ENCODE results near the gene SETBP1.

SETBP1 gene

GRCh38 chr18:44754567-44754966 is 73.9 kb downstream of the SETBP1 start:
- in situ Hi-C loops (cut with MboI; ENCODE audit: low sequenced_read_pairs), result no loop called here

DNA sequence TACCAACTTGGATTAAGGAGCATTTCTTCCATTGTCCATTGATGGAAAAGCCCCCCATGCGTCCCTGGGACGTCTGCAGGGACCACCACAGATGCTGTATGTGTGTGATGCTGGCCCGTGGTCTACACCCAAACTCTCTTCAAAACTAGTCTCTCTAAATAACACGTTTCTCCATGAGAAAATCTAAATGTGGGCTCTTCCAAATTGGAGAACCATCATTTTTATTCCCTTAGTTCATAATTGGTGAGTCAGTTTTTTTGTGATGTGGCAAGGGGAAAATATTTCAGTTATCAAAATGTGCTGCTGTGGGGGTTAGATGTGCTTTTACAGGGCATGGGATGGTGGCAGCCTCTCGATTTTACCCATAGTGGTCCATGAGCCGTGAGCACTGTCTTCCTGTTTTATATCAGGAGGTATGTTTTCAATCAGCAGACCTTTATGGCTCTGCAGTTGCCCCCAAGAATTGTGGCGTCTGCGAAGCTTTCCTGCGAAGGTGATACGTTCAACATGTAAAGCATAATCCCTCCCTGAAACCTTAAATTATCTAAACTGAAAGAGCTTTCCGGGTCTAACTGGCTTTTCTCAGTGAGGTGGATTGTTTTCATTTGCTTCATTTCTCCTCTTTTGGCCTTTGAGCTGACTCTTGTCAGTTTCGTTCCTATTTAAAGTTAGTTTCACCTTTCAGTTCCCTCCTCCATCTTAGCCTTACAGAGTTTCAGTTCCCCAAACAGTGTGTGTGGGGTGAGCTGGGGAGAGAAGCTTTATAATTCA is 78.4 kb downstream of the SETBP1 start:
- in situ Hi-C loops (cut with MboI; ENCODE audit: low sequenced_read_pairs), result no loop called here

DNA sequence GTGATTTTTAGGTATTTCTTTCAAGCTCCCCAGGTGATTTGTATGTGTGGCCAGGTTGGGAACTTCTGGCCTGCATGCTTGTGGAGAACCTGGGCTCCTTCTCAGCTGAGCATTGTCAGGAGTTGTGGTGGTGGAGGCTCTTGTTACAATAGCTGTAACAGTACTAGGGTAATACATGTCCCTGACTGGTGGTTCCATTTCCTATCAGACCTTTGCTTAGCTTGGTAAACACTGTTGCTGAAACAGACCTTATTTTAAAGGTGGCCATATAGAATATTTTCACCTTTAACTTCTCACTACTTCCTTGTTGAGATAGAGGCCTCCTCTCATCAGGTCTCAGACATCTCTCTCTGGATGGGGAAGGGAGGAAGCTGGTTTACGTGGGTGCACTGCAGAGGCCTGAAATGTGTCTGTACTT is 79.2 kb downstream of the SETBP1 start:
- in situ Hi-C loops (cut with MboI; ENCODE audit: low sequenced_read_pairs), result no loop called here

- in situ Hi-C loops (cut with MboI; ENCODE audit: low sequenced_read_pairs), result no loop called here
Measured at GRCh38 chr18:44761812-44762211, 81.1 kb downstream of the SETBP1 start.

GRCh38 chr18:44763327-44763726 is 82.6 kb downstream of the SETBP1 start:
- in situ Hi-C loops (cut with MboI; ENCODE audit: low sequenced_read_pairs), result no loop called here

DNA sequence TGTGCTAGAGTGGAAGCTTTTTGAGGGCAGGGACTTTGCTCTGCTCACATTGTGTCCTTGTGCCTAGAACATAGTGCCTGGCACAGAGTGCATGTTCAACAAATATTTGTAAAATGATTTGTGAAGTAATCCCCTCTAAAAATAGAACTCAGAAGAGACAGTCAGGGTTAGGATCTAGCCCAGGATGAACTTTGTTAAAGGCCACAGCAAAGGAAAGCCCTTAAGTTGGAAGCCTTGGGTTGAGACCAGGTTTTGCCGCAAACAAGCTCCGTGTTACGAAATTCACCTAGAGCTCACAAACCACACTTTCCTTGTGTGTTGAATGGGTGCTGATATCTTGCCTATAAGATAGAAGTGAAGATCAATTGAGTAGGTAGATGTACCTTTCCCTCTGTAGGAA is 84.2 kb downstream of the SETBP1 start:
- in situ Hi-C loops (cut with MboI; ENCODE audit: low sequenced_read_pairs), result no loop called here

DNA sequence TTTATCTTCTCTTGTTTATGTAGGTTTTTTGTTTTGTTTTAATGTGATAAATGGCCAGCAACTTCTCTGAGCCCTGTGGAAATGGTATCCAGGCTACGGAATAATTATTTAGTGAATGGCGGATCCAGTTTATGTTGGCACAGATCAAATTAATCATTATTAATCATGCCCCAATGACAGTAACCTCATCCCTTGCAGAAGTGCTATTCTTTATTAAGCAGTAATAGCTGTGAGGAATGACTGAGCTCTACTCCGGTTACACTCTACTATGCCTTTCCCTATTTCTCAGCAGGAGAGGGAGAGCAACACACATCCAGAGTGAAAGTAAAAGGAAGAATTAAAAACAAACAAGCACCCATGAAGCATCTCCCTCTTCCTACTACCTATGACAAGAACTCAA is 84.8 kb downstream of the SETBP1 start:
- in situ Hi-C loops (cut with MboI; ENCODE audit: low sequenced_read_pairs), result no loop called here

- in situ Hi-C loops (cut with MboI; ENCODE audit: low sequenced_read_pairs), result no loop called here
Measured at GRCh38 chr18:44766450-44766849, 85.8 kb downstream of the SETBP1 start.

DNA sequence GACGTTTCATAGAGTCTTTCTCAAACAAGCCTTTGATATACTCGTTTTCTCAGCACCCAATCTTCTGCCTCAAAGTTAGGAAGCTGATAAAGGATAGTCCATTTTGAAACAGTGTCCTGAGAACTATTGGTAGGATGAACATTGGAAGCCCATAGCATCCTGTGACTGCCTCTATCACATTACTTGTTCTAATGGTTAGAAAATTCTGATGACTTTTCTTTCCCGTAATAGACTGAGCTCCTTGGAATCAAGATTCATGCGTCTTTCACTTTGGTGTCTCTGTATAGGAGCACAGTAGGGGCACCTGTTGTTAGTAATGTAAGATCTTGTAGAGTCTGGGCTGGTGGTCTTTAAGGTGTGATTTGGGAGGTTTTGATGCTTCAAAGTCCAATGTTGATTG is 87.1 kb downstream of the SETBP1 start:
- in situ Hi-C loops (cut with MboI; ENCODE audit: low sequenced_read_pairs), result no loop called here

DNA sequence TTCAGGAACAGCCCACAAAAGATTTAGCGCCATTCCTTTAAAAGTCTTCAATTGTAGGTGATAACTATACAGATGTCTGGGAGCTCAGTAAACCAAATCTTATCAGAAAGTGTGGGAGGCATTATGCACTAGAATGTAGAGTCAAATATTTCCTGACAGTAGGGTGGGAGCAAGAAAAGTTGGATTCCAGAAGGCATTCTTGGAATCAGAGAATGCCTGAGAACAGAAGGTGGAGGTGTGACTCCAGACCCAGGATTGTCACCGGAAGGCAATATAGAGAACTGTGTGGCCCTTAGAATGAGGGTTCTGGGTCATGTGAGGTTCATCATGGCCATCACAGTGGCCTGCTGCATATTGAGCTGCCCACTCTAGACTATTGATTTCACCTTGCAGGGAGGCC is 90.0 kb downstream of the SETBP1 start:
- in situ Hi-C loops (cut with MboI; ENCODE audit: low sequenced_read_pairs), result no loop called here

GRCh38 chr18:44771572-44771955 is 90.9 kb downstream of the SETBP1 start:
- in situ Hi-C loops (cut with MboI; ENCODE audit: low sequenced_read_pairs), result no loop called here

DNA sequence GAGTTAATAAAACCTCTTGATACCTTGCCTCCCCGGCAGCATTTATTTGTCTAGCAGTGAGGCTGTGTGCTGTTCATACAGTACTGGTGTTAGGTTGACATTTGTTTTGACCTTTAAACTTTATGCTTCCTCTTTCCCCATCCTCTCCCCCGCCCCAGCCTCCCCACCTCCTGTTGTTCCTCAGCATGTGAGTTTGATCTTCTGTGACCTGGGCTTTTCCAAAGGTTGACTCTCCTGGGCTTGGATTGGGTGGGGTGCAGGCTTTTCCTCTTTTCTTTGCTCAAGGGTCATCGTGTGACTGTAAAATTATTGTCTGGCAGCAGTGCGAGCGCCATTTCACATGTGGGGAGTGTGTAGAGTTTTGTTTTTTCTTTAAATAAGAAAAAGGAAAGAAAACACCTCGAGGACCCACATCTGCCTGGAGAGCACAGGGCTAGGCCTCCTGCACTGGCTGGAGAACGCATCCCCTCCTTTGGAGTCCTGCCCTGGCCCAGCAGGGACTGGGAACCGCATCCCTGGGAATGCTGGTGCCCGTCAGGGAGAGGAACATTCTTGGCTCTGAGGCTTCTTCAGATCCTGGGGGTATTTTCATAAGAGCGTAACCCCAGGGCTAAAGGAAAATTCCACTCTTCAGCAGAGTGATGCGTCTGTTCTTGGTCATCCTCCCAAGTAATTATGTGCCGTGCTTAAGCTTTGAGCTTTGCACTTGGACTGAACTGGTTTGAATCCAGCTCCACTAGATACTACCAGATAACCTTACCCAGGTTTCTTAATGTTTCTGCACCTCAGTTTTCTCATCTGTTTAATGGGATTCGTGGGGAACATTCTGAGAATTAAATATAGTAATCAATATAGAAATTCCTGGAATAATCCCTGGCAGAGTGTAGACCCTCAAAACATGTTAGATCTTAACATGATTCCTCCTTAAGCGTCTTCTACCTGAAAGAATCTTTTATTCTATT is 91.5 kb downstream of the SETBP1 start:
- in situ Hi-C loops (cut with MboI; ENCODE audit: low sequenced_read_pairs), result no loop called here

- in situ Hi-C loops (cut with MboI; ENCODE audit: low sequenced_read_pairs), result no loop called here
Measured at GRCh38 chr18:44773640-44774155, 93.0 kb downstream of the SETBP1 start.

DNA sequence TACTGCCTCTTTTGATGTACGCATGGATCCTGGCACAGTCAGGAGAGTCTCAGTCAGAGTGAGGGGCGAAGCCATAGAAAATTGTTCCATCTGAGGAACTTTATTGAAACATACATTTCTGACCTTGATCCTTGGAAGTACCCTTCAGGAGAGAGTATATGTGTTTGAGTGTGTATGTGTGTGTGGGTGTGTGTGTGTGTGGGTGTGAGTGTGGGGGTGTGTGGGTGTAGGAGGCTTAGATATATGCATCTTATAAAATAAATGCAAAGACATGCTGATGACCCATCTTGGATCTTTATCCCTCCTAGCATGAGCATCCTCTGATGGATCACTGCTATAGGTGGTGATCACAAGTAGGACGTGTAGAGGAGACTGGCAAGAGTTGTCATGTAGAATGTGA is 93.5 kb downstream of the SETBP1 start:
- in situ Hi-C loops (cut with MboI; ENCODE audit: low sequenced_read_pairs), result no loop called here

DNA sequence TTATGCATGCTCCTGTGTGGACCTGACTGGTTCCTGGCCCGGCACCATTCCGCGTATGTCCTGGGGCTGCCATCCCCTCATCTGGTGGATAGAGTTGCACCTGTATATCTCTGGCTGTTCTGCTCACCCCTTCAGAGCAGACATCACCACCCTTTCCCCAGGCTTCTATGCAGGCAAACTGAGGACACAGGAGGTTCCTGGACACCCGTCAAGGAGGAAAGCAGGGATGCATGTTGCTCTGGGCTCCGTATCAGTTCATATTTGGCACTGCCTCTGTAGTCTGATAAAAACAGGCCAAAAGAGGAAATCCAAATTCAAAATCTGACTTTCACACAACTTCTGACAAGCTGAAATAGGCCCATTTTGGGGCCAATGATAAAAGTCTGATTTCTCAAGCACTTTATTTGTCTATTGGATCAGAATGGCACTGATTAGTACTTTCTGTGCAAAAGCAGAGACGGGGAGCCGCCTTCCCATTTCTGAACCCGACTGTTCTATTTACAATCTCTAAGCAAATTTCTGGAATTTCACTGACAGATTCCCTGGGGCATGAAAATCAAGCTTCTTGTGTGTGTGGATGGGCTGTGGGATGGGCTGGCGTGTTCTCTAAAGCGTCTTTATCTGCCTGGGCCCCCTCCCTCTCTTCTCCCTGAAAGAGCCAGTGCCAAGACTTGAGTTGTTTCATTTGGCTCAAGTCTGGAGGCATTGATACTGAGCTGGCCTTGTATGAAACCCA is 96.9 kb downstream of the SETBP1 start:
- in situ Hi-C loops (cut with MboI; ENCODE audit: low sequenced_read_pairs), result no loop called here

DNA sequence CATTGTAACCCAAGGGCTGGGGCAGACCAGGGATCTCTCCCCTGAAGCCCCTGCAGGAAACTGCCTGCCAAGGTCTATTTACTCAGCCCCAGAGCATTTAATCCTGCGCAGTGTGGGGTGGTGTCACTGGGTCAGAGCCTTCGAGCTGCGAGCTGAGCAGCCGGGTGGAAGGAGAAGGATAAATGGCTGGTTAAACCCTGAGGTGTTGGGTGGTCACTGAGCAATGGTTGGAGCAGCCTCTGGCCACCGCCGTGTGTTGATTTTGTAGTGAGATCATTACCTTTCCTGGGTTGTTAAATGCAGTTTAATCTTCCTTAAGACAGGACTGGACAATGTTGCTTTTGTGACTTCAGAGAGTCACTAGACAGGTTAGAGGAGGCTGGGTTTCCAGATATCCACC is 98.1 kb downstream of the SETBP1 start:
- in situ Hi-C loops (cut with MboI; ENCODE audit: low sequenced_read_pairs), result no loop called here

DNA sequence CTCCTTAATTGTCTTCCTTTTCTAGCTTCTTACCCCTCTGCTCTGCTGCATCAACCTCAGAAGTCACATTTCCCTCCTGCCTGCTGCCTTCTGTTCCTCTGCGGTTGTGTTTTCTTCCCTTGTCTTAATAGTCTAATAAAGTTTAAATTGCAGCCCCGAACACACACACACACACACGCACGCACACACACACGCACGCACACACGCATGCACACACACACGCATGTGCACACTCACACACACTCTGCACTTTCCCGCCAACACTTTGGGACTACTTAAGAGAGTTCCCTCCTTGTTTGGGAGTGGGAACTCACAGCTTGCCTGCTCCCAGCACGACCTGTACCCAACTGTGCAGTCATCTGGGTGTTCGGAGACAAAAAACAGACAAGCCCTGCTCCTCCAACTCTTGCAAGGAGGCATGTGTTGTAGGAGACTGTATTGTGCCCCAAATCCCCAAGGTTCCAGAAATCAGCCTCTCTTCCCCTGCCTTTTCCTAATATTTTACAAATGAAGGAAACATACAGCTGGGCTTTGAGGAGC is 99.1 kb downstream of the SETBP1 start:
- in situ Hi-C loops (cut with MboI; ENCODE audit: low sequenced_read_pairs), result no loop called here

DNA sequence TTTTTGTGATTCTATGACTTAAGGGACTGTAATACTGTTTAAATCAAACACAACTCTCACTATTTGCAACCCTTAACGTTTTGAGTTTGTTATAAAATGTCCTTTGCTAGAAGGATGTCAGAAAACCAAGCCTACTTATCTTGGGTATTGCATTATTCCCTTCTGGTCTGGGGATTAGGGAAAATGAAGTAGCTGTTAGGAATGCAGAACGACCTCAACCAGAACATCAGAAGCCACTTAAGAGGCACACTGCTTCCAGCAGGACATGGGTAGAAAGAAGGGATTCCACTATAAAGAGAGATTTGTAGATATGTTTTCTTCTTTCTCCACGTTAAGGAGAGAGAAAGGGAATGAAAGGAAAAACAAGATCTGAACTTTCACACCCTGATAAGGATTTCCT is 101.2 kb downstream of the SETBP1 start:
- in situ Hi-C loops (cut with MboI; ENCODE audit: low sequenced_read_pairs), result no loop called here

- in situ Hi-C loops (cut with MboI; ENCODE audit: low sequenced_read_pairs), result no loop called here
Measured at GRCh38 chr18:44782617-44783016, 101.9 kb downstream of the SETBP1 start.

GRCh38 chr18:44783371-44783770 is 102.7 kb downstream of the SETBP1 start:
- in situ Hi-C loops (cut with MboI; ENCODE audit: low sequenced_read_pairs), result no loop called here

DNA sequence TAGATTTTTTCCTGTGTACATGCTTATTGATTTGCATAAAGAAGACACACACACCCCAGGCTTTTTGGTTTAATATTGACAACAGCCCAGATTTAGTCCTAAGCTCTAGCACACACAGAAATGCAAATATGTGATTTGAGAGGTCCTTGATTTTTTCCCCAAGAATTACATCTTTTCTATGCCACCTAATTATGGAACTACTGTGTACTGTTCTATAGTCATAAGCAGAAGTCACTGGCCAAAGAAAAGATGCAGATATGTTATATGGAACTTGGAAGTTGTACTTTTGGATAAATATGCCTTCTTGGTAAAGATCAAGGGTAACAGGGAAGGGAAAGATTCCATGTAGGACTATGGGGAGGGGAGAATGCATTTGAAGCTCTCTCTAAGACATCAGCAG is 105.6 kb downstream of the SETBP1 start:
- in situ Hi-C loops (cut with MboI; ENCODE audit: low sequenced_read_pairs), result no loop called here
